ENCODE results near the gene PPEF2. TPM values are rescaled to one million over a fixed set of nuclear protein-coding genes. Genes with fewer than 3 reads are reported as not detected.

Gene PPEF2
- total and polyA plus RNA-seq, 9 donors: not detected

DNA sequence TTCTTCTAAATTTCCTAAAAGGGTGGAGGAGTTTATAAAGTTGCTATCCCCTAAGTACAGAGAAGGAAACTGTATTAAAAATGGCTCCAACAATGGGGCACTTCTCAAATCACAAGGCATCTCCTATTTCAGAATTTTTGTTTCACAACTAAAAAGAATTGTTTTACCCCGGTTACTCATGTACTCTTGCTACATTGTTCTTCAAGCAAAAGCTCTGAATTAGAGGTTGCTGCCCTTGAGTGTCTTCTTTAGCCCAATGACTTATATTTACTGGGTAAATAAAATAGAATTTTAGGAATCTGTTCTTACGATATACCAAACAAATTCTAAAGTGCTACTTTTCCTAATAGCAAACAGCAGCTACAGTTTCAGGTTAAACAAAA lies 67.5 kb downstream of the PPEF2 start:
- TF ChIP-seq POLR2A (IDR thresholded peaks at IDR 0.05) (no peak), EP300 (IDR thresholded peaks at IDR 0.05) (no peak)
- TF ChIP-seq, protein P1, sequence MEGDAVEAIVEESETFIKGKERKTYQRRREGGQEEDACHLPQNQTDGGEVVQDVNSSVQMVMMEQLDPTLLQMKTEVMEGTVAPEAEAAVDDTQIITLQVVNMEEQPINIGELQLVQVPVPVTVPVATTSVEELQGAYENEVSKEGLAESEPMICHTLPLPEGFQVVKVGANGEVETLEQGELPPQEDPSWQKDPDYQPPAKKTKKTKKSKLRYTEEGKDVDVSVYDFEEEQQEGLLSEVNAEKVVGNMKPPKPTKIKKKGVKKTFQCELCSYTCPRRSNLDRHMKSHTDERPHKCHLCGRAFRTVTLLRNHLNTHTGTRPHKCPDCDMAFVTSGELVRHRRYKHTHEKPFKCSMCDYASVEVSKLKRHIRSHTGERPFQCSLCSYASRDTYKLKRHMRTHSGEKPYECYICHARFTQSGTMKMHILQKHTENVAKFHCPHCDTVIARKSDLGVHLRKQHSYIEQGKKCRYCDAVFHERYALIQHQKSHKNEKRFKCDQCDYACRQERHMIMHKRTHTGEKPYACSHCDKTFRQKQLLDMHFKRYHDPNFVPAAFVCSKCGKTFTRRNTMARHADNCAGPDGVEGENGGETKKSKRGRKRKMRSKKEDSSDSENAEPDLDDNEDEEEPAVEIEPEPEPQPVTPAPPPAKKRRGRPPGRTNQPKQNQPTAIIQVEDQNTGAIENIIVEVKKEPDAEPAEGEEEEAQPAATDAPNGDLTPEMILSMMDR (IDR thresholded peaks at IDR 0.05): no peak
- Histone ChIP-seq H3K36me3 (no peaks in the 10 kb centered on the region), H3K9me3 (no peaks in the 10 kb centered on the region), H3K4me3 (no peak overlapping the region), H3K4me1 (ENCODE audit: insufficient read depth) (no peaks in the 10 kb centered on the region), H3K27ac (no peak overlapping the region), H3K27me3 (no peaks in the 10 kb centered on the region)
- DNase-seq: no peak
- intact Hi-C loops (cut with DNase I): no loop called here
- WGBS, 3 donors: 85 to 91% (median 87%) methylated on average over 2 of the region's 2 CpGs

DNA sequence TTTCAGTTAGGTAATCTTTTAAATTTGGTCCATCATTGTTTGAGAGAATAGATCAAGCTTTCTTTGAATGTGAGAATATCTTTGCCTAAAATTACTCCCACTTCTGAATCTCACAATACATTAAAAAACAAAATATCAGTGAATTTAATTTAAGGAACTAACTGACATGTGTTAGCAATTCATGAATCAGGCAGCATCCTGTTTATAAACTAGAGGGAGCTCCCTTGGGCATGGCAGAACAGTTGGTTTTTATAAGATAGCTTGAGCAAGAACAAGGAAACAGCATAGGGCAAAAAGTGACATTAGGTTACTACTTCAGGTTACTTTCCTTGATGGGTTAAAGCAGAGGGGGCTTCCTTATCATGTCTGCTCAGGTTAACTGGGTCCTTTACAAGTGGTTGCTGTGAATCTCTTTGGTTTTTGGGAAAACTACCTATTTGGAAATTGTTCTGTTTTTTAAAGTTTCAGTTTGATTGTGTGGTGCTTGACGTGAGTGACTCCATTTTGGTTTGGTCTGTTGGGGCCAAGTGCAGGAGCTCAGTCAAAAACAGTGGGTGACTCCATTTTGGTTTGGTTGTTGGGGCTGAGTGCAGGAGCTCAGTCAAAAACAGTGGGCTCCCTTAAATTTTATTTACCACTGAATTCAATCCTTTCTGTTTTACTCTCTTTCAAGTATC lies 68.0 kb downstream of the PPEF2 start:
- Histone ChIP-seq H3K9me3 (no peaks in the 10 kb centered on the region), H3K36me3 (no peaks in the 10 kb centered on the region), H3K27me3 (no peaks in the 10 kb centered on the region), H3K4me3 (no peak overlapping the region), H3K4me1 (ENCODE audit: insufficient read depth) (peaks cover 1% of the 10 kb centered on the region), H3K27ac (no peak overlapping the region)
- WGBS, 3 donors: 79 to 86% (median 81%) methylated on average over 1 of the region's 1 CpG
- no peak for TF ChIP-seq POLR2A (IDR thresholded peaks at IDR 0.05)
- TF ChIP-seq EP300 (IDR thresholded peaks at IDR 0.05): no peak
- TF ChIP-seq, protein P1 (IDR thresholded peaks at IDR 0.05): no peak
- no peak for DNase-seq
- intact Hi-C loops (cut with DNase I): no loop called here

DNA sequence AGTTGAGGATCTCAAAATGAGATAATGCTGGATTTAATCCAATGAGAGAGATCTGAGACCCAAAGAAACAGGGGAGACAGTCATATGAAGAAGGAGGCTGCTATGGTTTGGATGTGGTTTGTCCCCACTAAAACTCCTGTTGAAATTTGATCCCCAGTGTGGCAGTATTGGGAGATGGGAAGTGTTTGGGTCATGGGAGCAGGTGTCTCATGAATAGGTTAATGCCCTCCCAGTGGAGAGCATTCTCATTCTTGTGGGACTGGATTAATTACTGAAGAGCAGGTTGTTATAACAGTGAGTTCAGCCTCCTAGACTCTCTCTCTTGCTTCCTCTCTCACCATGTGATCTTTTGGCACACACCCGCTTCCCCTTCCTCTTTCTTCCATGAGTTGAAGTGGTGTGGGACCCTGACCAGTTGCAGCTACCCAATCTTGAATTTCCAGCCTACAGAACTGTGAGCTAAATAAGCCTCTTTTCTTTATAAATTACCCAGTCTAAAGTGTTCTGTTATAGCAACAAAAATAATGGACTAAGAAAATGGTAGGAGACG lies 70.3 kb downstream of the PPEF2 start:
- Histone ChIP-seq H3K27me3 (no peaks in the 10 kb centered on the region), H3K9me3 (no peaks in the 10 kb centered on the region), H3K36me3 (no peaks in the 10 kb centered on the region), H3K27ac (no peak overlapping the region), H3K4me1 (ENCODE audit: insufficient read depth) (peaks cover 1% of the 10 kb centered on the region), H3K4me3 (no peak overlapping the region)
- intact Hi-C loops (cut with DNase I): no loop called here
- TF ChIP-seq EP300 (IDR thresholded peaks at IDR 0.05): no peak
- no peak for TF ChIP-seq POLR2A (IDR thresholded peaks at IDR 0.05)
- TF ChIP-seq, protein P1 (IDR thresholded peaks at IDR 0.05): no peak
- WGBS, 3 donors: 96 to 100% (median 98%) methylated on average over 2 of the region's 2 CpGs
- no peak for DNase-seq

DNA sequence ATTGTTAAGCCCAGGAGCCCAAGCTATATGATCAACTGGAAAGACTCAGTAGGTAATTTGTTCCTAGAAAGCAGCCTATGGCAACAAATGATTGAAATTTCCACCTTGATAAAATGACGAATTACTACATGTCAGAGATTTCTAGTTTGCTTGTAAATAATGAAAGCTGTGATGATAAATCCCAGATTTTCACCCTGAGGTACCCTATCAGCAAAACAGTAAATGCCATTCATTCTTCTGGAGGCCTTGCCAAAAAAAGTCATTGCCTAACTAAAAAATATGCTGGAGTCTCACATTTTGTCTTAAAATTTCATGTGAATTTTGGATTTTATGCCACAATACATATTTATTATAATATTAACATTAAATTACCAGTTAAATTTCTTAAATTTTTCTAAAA lies 71.3 kb downstream of the PPEF2 start:
- Histone ChIP-seq H3K4me3 (no peak overlapping the region), H3K4me1 (ENCODE audit: insufficient read depth) (peaks cover 1% of the 10 kb centered on the region), H3K27ac (no peak overlapping the region), H3K9me3 (no peaks in the 10 kb centered on the region), H3K27me3 (no peaks in the 10 kb centered on the region), H3K36me3 (no peaks in the 10 kb centered on the region)
- TF ChIP-seq, protein P1 (IDR thresholded peaks at IDR 0.05): no peak
- TF ChIP-seq EP300 (IDR thresholded peaks at IDR 0.05): no peak
- no peak for TF ChIP-seq POLR2A (IDR thresholded peaks at IDR 0.05)
- intact Hi-C loops (cut with DNase I): no loop called here
- no peak for DNase-seq
- 22 to 57% (median 27%) methylated on average over 1 of the region's 1 CpG for WGBS, 3 donors
